GM23338 (cell line): ENCODE results near the gene KCNQ1OT1.

Experiments used
- CREB1 ChIP-seq: fragments of 250-450 bp; sonication (Bioruptor Pico); IDR thresholded peaks from 2 replicates; pipeline ENCODE4 v1.5.0; 2020; ENCODE audit warnings: low read depth, mild to moderate bottlenecking, moderate library complexity
- EZH2 ChIP-seq: fragments of 200-600 bp; sonication (generic); IDR thresholded peaks from one replicate; pipeline ENCODE4 v1.8.0; 2017; ENCODE audit warnings: antibody characterized with exemption, mild to moderate bottlenecking, low read depth; ENCODE audit not compliant: unreplicated experiment
- EZH2phosphoT487 ChIP-seq: fragments of 200-600 bp; sonication (generic); IDR thresholded peaks from one replicate; pipeline ENCODE4 v1.8.1; 2018; ENCODE audit warnings: antibody characterized with exemption; ENCODE audit not compliant: unreplicated experiment
- POLR2AphosphoS5 ChIP-seq: IDR thresholded peaks from 2 replicates; pipeline ENCODE4 v1.6.1; 2016; ENCODE audit warnings: antibody characterized with exemption, low read depth
- ZNF331 ChIP-seq: fragments of 250-450 bp; sonication (Bioruptor Pico); IDR thresholded peaks from 2 replicates; pipeline ENCODE4 v1.5.0; 2020; ENCODE audit warnings: low read depth, mild to moderate bottlenecking, moderate library complexity
- TF ChIP-seq, protein P1 (sequence below), 2 experiments: fragments of 200-600 bp in 1 of 2; sonication (generic) in 1 of 2; conservative IDR thresholded peaks; 2 replicates each; pipeline versions ENCODE4 v1.5.1 to v1.6.1; 2016 to 2017; ENCODE audit warnings: antibody characterized with exemption in 2 of 2, low read depth in 2 of 2, mild to moderate bottlenecking in 2 of 2, moderate library complexity in 1 of 2
- TF ChIP-seq, protein P2 (sequence below): IDR thresholded peaks from one replicate; pipeline ENCODE4 v1.6.1; 2018; ENCODE audit warnings: antibody characterized with exemption; ENCODE audit not compliant: unreplicated experiment

DNA sequence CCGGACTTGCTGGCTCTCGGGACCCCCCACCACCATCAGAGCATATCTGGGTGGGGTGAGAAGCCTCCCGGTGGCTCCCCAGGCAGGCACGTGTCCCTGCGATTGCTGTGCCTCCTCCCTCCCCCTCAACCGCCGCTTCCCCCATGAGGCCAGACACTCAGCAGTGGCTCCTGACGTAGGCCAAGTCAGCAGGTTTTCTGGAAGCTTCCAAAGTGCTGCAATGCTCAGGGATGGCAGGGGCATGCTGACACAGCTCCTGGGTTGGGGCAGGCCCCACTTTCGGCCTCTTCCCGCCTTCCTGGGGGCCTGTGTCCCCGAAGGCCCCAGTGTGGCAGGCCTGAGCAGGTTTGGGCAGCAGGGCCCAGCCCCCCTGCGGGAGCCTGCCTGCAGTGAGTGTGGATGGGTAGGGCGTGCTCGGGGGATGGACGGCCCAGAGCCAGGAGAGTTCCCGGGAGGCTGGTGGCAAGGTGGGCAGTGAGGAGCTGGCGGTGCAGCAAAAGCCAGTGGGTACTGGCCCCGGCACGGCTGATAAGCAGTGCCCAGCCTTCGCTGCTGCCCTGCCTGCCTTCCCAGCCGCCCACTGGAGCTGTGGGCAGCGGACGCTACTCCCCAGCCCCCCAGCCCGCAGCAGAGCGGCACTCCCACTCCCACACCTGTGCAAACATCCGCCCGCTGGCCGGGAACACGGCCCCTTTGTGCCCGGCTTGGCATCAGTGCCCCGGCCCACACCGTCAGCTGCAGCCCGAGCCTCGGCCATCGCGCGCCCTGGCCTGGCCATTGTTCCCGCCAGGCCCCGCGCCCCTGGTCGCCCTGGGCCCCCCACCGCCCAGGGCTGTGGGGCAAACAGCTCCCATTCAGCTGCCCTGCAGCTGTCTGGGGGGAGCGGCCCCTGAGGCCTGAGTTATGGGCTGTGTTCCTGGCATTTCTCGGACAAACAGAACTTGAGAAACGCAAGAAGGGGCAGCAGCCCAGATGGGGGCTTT, 125.0 kb downstream of the KCNQ1OT1 start:
- TF ChIP-seq, protein P1, sequence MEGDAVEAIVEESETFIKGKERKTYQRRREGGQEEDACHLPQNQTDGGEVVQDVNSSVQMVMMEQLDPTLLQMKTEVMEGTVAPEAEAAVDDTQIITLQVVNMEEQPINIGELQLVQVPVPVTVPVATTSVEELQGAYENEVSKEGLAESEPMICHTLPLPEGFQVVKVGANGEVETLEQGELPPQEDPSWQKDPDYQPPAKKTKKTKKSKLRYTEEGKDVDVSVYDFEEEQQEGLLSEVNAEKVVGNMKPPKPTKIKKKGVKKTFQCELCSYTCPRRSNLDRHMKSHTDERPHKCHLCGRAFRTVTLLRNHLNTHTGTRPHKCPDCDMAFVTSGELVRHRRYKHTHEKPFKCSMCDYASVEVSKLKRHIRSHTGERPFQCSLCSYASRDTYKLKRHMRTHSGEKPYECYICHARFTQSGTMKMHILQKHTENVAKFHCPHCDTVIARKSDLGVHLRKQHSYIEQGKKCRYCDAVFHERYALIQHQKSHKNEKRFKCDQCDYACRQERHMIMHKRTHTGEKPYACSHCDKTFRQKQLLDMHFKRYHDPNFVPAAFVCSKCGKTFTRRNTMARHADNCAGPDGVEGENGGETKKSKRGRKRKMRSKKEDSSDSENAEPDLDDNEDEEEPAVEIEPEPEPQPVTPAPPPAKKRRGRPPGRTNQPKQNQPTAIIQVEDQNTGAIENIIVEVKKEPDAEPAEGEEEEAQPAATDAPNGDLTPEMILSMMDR (conservative IDR thresholded peaks at IDR 0.05; ENCODE audit: low read depth in 2 of 2) = no peak
- TF ChIP-seq EZH2phosphoT487 (no peak), POLR2AphosphoS5 (no peak), CREB1 (CRISPR knock-in tag) (no peak), ZNF331 (CRISPR knock-in tag) (no peak), EZH2 (no peak)
- TF ChIP-seq, protein P2, sequence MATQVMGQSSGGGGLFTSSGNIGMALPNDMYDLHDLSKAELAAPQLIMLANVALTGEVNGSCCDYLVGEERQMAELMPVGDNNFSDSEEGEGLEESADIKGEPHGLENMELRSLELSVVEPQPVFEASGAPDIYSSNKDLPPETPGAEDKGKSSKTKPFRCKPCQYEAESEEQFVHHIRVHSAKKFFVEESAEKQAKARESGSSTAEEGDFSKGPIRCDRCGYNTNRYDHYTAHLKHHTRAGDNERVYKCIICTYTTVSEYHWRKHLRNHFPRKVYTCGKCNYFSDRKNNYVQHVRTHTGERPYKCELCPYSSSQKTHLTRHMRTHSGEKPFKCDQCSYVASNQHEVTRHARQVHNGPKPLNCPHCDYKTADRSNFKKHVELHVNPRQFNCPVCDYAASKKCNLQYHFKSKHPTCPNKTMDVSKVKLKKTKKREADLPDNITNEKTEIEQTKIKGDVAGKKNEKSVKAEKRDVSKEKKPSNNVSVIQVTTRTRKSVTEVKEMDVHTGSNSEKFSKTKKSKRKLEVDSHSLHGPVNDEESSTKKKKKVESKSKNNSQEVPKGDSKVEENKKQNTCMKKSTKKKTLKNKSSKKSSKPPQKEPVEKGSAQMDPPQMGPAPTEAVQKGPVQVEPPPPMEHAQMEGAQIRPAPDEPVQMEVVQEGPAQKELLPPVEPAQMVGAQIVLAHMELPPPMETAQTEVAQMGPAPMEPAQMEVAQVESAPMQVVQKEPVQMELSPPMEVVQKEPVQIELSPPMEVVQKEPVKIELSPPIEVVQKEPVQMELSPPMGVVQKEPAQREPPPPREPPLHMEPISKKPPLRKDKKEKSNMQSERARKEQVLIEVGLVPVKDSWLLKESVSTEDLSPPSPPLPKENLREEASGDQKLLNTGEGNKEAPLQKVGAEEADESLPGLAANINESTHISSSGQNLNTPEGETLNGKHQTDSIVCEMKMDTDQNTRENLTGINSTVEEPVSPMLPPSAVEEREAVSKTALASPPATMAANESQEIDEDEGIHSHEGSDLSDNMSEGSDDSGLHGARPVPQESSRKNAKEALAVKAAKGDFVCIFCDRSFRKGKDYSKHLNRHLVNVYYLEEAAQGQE = no peak
